Motor neuron (in vitro differentiated cells): Measurements from ENCODE around the gene VMO1. TPM values are rescaled to one million over a fixed set of nuclear protein-coding genes. Genes with fewer than 3 reads are reported as not detected.
A peak's percentile ranks its signal among the peaks of the same experiment; 100 is the strongest.

Experiments
- ATAC-seq, 8 experiments: fragments of 200-7000 bp; cut with Tn5 transposase; replicated peaks in 6 of 8; 2 replicates each; pipeline ENCODE4 v1.8.0; 2021; ENCODE audit warnings: mild to moderate bottlenecking in 8 of 8, moderate library complexity in 8 of 8
- H3K27ac ChIP-seq, 2 donors: fragments of 250-450 bp; sonication (Bioruptor Pico); 2 replicates each; pipeline ENCODE4 v1.9.0; 2021; ENCODE audit warnings: antibody characterized with exemption in 2 of 2, mild to moderate bottlenecking in 2 of 2, moderate library complexity in 1 of 2
- H3K4me1 ChIP-seq, 2 donors: fragments of 250-450 bp; sonication (Bioruptor Pico); replicated peaks in 1 of 2; 2 replicates each; pipeline ENCODE4 v1.6.1; 2021; ENCODE audit warnings: antibody characterized with exemption in 2 of 2, mild to moderate bottlenecking in 2 of 2, moderate library complexity in 1 of 2
- H3K4me3 ChIP-seq, 5 donors: fragments of 250-450 bp; sonication (Bioruptor Pico); 2 replicates each; pipeline ENCODE4 v1.9.0; 2021; ENCODE audit warnings: antibody characterized with exemption in 5 of 5, mild to moderate bottlenecking in 5 of 5, moderate library complexity in 4 of 5
- whole genome bisulfite sequencing, 10 experiments: fragments of 450-650 bp; shearing (Covaris generic); methylation state at CpG; one replicate each; pipeline ENCODE4 v1.0.0; 2022; 5-methylcytosine and 5-hydroxymethylcytosine counted together
- in situ Hi-C, 9 experiments: fragments of 400-800 bp; cut with MboI; loops; one replicate each; pipeline ENCODE4 v1.15.0; 2021; ENCODE audit warnings: low sequenced_read_pairs in 9 of 9, low pct_unique_long_range_greater_than_20kb in 2 of 9; ENCODE audit not compliant: unreplicated experiment in 9 of 9
- total RNA-seq, 8 experiments: library from RNA; unstranded; fragments of 300-600 nt; gene quantifications; 2 replicates each; pipeline versions ENCODE4 v1.2.3 to v1.2.4, GENCODE V29; 2022

Gene VMO1
- total RNA-seq, 8 experiments from 2014 or later: 0.27 to 4.3 (median 1.5) TPM; not detected in 2

GRCh38 chr17:4811471-4811870, 25.3 kb upstream of the VMO1 start:
- Histone ChIP-seq H3K27ac (no peak overlapping the region), H3K4me3 (no peak overlapping the region), H3K4me1 (no peaks in the 10 kb centered on the region)
- WGBS, 10 experiments: 88 to 100% (median 93%) methylated on average over 1 to 7 of the region's 12 CpGs; no CpG with 5 or more reads in 4 of the 10 experiments
- in situ Hi-C loops: no loop called here
- ATAC-seq: no peak

GRCh38 chr17:4810696-4811290, 24.6 kb upstream of the VMO1 start:
- no peak for ATAC-seq
- in situ Hi-C loops: no loop called here
- H3K4me1 ChIP-seq: no peaks in the 10 kb centered on the region
- 78 to 100% (median 96%) methylated on average over 4 to 11 of the region's 13 CpGs for WGBS, 10 experiments
- no peak overlapping the region for H3K4me3 ChIP-seq
- H3K27ac ChIP-seq: no peak overlapping the region

DNA sequence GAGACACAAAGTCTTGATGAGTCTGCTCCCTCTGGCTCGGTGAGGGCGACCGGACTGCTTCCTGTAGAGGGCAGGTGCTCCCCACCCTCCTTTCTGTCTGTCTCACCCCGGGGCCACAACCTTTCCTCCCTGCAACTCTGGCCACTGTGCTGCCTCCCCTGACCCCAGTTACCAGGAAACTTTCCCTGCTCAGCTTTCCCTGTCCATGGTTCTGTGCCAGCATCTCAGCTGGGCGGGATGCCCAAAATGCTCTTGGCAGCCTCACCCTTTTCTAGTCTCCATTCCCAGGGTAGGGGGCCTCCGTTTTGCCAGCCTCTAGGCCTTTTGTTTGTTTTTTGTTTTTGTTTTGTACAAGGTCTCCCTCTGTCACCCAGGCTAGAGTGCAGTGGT, 22.2 kb upstream of the VMO1 start:
- 40 to 100% (median 86%) methylated on average over 1 to 4 of the region's 6 CpGs; no CpG with 5 or more reads in 4 of the 10 experiments for WGBS, 10 experiments
- ATAC-seq: no peak
- no peaks in the 10 kb centered on the region for H3K4me1 ChIP-seq
- H3K4me3 ChIP-seq: no peak overlapping the region
- no peak overlapping the region for H3K27ac ChIP-seq
- in situ Hi-C loops: no loop called here

DNA sequence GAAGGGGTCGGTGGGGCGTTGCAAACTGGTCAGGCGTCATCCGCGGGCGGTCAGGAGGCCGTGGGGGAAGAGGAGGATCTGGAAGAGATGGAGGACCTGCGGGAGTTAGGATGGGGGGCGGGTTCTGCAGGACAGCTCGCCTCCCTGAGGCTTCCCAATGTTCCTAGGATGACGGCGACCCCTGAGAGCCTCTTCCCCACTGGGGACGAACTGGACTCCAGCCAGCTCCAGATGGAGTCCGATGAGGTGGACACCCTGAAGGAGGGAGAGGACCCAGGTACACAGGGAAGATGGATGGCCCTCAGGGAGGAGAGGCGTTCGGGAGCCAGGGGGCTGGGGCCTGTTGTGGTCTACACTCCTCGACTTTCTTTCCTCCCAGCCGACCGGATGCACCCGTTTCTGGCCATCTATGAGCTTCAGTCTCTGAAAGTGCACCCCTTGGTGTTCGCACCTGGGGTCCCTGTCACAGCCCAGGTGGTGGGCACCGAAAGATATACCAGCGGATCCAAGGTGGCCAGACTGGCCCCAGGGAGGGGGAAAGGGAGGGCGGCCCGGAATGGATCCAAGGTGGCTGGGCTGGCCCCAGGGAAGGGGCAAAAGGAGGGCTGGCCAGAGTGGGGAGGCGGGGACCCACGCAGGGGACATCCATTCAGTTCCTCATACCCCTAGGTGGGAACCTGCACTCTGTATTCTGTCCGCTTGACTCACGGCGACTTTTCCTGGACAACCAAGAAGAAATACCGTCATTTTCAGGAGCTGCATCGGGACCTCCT, 21.6 kb upstream of the VMO1 start:
- Histone ChIP-seq H3K27ac (no peak overlapping the region), H3K4me1 (no peaks in the 10 kb centered on the region), H3K4me3 (peak overlapping the region; percentile 32 to 77 (median 55))
- ATAC-seq: peak in 4 of 8 experiments; percentile 1 to 2 (median 1)
- in situ Hi-C loops: no loop called here
- 0 to 100% (median 84%) methylated on average over 1 to 14 of the region's 32 CpGs; no CpG with 5 or more reads in 3 of the 10 experiments for WGBS, 10 experiments

GRCh38 chr17:4806777-4807604, 20.8 kb upstream of the VMO1 start, which contains the start of gene PLD2:
PLD2 (plus strand) TSS chr17:4807152; CDS start chr17:4807773, 621 bp downstream.
- Histone ChIP-seq H3K4me1 (no peaks in the 10 kb centered on the region), H3K4me3 (peak within 1 kb of the TSS; percentile 32 to 77 (median 55)), H3K27ac (no peak within 1 kb of the TSS)
- in situ Hi-C loops: no loop called here
- ATAC-seq: peak; percentile 94 to 98 (median 96)
- no CpG with 5 or more reads among the region's 106 CpGs for WGBS, 10 experiments

DNA sequence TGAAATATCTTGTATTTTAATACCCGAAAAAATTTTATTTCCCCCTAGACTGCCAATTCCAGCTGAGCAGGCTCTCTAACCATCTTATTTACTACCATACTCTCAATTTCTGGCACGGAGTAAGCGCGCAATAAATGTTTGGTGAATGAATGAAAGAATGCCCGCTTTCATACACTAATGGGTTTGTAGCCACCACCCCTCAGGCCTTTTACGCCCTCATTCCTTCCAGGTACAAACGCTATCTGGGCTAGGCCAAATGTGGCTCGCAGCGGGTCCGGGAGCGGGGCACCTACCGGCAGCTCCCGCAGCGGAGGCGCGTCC, 20.3 kb upstream of the VMO1 start:
- H3K4me3 ChIP-seq: peak overlapping the region; percentile 32 to 77 (median 55)
- 0 to 22% (median 6%) methylated on average over 1 to 11 of the region's 16 CpGs; no CpG with 5 or more reads in 2 of the 10 experiments for WGBS, 10 experiments
- H3K4me1 ChIP-seq: no peaks in the 10 kb centered on the region
- in situ Hi-C loops: no loop called here
- H3K27ac ChIP-seq: no peak overlapping the region
- peak in 1 of 8 experiments; percentile 18 for ATAC-seq

GRCh38 chr17:4802228-4802627, 16.1 kb upstream of the VMO1 start, which contains the start of gene C17orf114:
C17orf114 (minus strand) TSS chr17:4802328.
- ATAC-seq: no peak
- WGBS, 10 experiments: 72 to 83% methylated on average over 2 to 5 of the region's 9 CpGs; no CpG with 5 or more reads in 8 of the 10 experiments
- in situ Hi-C loops: no loop called here
- no peak within 1 kb of the TSS for H3K4me3 ChIP-seq
- H3K4me1 ChIP-seq: no peaks in the 10 kb centered on the region
- H3K27ac ChIP-seq: no peak within 1 kb of the TSS

DNA sequence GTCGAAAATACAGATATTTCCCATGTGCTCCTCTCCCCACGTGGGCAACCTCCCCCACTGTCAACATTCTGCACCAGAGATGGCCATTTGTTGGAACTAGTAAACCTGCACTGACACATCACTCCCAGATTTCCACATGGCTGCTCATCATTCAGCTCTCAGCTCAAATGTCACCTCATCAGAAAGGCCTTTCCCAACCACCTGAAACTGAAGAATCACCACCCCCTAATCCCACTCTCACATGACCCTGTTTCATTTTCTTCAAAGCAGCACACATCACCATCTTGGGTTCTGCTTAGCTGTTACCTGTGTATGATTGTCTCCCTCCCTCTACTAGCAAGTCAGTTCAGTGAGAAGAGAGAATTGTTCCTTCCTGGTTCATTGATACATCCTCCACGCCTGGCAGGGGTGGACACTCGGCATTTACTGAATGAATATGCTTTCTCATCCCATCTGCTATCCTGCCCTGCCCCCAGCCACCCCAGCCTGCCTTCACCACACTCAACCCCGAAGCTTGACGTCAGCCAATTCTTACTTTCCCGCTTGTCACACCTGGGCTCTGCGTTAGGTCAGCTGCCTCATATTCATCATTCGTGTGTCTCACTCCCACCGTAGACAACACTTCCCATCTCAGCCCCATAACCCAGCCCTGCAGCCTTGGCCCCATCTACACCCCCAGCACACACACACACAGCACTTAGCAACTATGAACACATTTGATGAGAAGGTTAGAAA, 14.5 kb upstream of the VMO1 start:
- no peak overlapping the region for H3K4me3 ChIP-seq
- no peak overlapping the region for H3K27ac ChIP-seq
- H3K4me1 ChIP-seq: peaks cover 3 to 6% of the 10 kb centered on the region in 2 donors
- ATAC-seq: peak in 6 of 8 experiments; percentile 6 to 60 (median 36)
- 20 to 75% (median 48%) methylated on average over 1 to 7 of the region's 10 CpGs; no CpG with 5 or more reads in 3 of the 10 experiments for WGBS, 10 experiments
- in situ Hi-C loops: no loop called here

GRCh38 chr17:4796552-4796920, 10.4 kb upstream of the VMO1 start:
- WGBS, 10 experiments: 0 to 6% (median 0%) methylated on average over 1 to 7 of the region's 7 CpGs; no CpG with 5 or more reads in 3 of the 10 experiments
- Histone ChIP-seq H3K27ac (peak overlapping the region; percentile 74 to 89), H3K4me1 (peaks cover 3 to 6% of the 10 kb centered on the region in 2 donors), H3K4me3 (peak overlapping the region; percentile 51 to 75 (median 66))
- in situ Hi-C loops: loop anchor here in 1 of 9 experiments (25.0 kb wide), 1 partner anchor 91 kb away; the partner anchor contains the start of gene C17orf107
- ATAC-seq: peak in 4 of 8 experiments; percentile 11 to 78 (median 67)

GRCh38 chr17:4795168-4795567, 9.0 kb upstream of the VMO1 start:
- Histone ChIP-seq H3K27ac (no peak overlapping the region), H3K4me1 (peaks cover 5 to 6% of the 10 kb centered on the region in 2 donors), H3K4me3 (no peak overlapping the region)
- in situ Hi-C loops: loop anchor here in 1 of 9 experiments (25.0 kb wide), 1 partner anchor 92 kb away; the partner anchor contains the start of gene C17orf107
- WGBS, 10 experiments: 86 to 100% (median 100%) methylated on average over 1 of the region's 1 CpG; no CpG with 5 or more reads in 3 of the 10 experiments
- no peak for ATAC-seq

GRCh38 chr17:4790705-4791088, 4.5 kb upstream of the VMO1 start:
- peak overlapping the region in 4 of 5 donors; percentile 55 to 76 (median 68) for H3K4me3 ChIP-seq
- H3K4me1 ChIP-seq: peaks cover 7 to 12% of the 10 kb centered on the region in 2 donors
- no peak overlapping the region for H3K27ac ChIP-seq
- in situ Hi-C loops: loop anchor here in 1 of 9 experiments (25.0 kb wide), 1 partner anchor 97 kb away; the partner anchor contains the start of gene C17orf107
- no peak for ATAC-seq
- 18 to 84% (median 61%) methylated on average over 2 to 6 of the region's 7 CpGs for WGBS, 10 experiments
